Peyer's patch (tissue), 4 donors: ENCODE measurements around the gene TH. TPM values are rescaled to one million over a fixed set of nuclear protein-coding genes. Genes with fewer than 3 reads are reported as not detected.
A peak's percentile ranks its signal among the peaks of the same experiment; 100 is the strongest.

Source experiments
- DNase-seq, 3 donors: peaks; one replicate each; pipeline ENCODE4 v3.0.0-alpha.2; 2017 to 2019
- H3K27ac ChIP-seq, 4 donors: fragments of 200-600 bp; sonication (generic); one replicate each; pipeline ENCODE4 v1.5.1; 2016 to 2019
- H3K27me3 ChIP-seq, 2 donors: fragments of 200-600 bp; sonication (generic); one replicate each; pipeline ENCODE4 v1.5.1; 2019
- H3K36me3 ChIP-seq, 3 donors: fragments of 200-600 bp; sonication (generic); one replicate each; pipeline ENCODE4 v1.5.1; 2016 to 2019
- H3K4me1 ChIP-seq, 4 donors: fragments of 200-600 bp; sonication (generic); one replicate each; pipeline ENCODE4 v1.5.1; 2016 to 2019
- H3K4me3 ChIP-seq, 4 donors: fragments of 200-600 bp; sonication (generic); 1 replicate in 3 of 4; 2 replicates in 1 of 4; pipeline ENCODE4 v1.5.1; 2016 to 2019; ENCODE audit warnings: mild to moderate bottlenecking in 1 of 4
- H3K9me3 ChIP-seq, 4 donors: fragments of 200-600 bp; sonication (generic); one replicate each; pipeline ENCODE4 v1.5.1; 2016 to 2019; ENCODE audit warnings: mild to moderate bottlenecking in 1 of 4
- POLR2A ChIP-seq, 2 donors: fragments of 450-650 bp; IDR thresholded peaks; one replicate each; pipeline ENCODE4 v1.5.1; 2017; ENCODE audit warnings: antibody characterized with exemption in 2 of 2, mild to moderate bottlenecking in 2 of 2, moderate library complexity in 2 of 2
- total RNA-seq, 4 donors: library from RNA; depleted of rRNA; stranded (reverse); fragments of >200 nt; gene quantifications; one replicate each; pipeline ENCODE4 v1.1.0, GENCODE V29; 2016
- TF ChIP-seq, protein P1 (sequence below), 6 experiments: fragments of 450-650 bp in 4 of 6; fragments of 200-600 bp in 2 of 6; sonication (generic) in 1 of 6; IDR thresholded peaks; one replicate each; pipeline ENCODE4 v1.5.1; 2017 to 2019; ENCODE audit warnings: antibody characterized with exemption in 6 of 6, mild to moderate bottlenecking in 3 of 6, moderate library complexity in 1 of 6

TH gene
- total RNA-seq, 4 donors from 2014 or later: 1.7 TPM; not detected in 3

DNA sequence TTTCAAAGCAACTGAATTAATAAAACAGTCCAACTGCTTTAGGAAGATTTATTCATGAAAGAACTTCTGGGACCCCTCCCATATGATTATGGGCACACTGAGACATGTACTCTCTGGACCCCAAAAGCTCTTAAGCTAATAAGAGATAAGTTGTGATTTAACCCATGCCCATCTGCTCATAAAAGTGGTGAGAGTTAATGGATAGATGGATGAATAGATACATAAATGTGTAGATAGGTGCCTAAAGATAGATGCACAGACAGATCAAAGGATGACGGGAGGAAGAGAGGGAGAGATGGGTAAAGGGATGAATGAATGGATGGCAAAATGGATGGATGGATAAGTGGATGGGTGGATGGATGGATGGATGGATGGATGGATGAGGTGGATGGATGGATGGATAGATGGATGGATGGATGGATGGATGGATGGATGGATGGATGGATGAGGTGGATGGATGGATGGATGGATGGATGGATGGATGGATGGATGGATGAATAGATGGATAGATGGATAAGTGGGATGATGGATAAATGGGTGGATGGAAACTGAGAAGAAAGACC is 29.4 kb upstream of the TH start:
- no peak for DNase-seq
- TF ChIP-seq, protein P1, sequence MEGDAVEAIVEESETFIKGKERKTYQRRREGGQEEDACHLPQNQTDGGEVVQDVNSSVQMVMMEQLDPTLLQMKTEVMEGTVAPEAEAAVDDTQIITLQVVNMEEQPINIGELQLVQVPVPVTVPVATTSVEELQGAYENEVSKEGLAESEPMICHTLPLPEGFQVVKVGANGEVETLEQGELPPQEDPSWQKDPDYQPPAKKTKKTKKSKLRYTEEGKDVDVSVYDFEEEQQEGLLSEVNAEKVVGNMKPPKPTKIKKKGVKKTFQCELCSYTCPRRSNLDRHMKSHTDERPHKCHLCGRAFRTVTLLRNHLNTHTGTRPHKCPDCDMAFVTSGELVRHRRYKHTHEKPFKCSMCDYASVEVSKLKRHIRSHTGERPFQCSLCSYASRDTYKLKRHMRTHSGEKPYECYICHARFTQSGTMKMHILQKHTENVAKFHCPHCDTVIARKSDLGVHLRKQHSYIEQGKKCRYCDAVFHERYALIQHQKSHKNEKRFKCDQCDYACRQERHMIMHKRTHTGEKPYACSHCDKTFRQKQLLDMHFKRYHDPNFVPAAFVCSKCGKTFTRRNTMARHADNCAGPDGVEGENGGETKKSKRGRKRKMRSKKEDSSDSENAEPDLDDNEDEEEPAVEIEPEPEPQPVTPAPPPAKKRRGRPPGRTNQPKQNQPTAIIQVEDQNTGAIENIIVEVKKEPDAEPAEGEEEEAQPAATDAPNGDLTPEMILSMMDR (IDR thresholded peaks at IDR 0.05): no peak
- TF ChIP-seq POLR2A (IDR thresholded peaks at IDR 0.05): no peak
- Histone ChIP-seq H3K27me3 (no peaks in the 10 kb centered on the region), H3K36me3 (no peaks in the 10 kb centered on the region), H3K4me1 (peaks cover 0 to 24% (median 0%) of the 10 kb centered on the region in 4 donors), H3K9me3 (no peaks in the 10 kb centered on the region), H3K27ac (no peak overlapping the region), H3K4me3 (no peak overlapping the region)

- H3K4me1 ChIP-seq: peaks cover 0 to 24% (median 0%) of the 10 kb centered on the region in 4 donors
- H3K36me3 ChIP-seq: no peaks in the 10 kb centered on the region
- TF ChIP-seq, protein P1 (IDR thresholded peaks at IDR 0.05): no peak
- TF ChIP-seq POLR2A (IDR thresholded peaks at IDR 0.05): no peak
- no peaks in the 10 kb centered on the region for H3K9me3 ChIP-seq
- no peak overlapping the region for H3K4me3 ChIP-seq
- peak in 1 of 3 donors; percentile 44 for DNase-seq
- H3K27me3 ChIP-seq: no peaks in the 10 kb centered on the region
- H3K27ac ChIP-seq: no peak overlapping the region
Measured at GRCh38 chr11:2200536-2200935, 28.9 kb upstream of the TH start.

- TF ChIP-seq POLR2A (IDR thresholded peaks at IDR 0.05): no peak
- TF ChIP-seq, protein P1 (IDR thresholded peaks at IDR 0.05): no peak
- no peaks in the 10 kb centered on the region for H3K36me3 ChIP-seq
- no peak overlapping the region for H3K4me3 ChIP-seq
- peaks cover 0 to 24% (median 0%) of the 10 kb centered on the region in 4 donors for H3K4me1 ChIP-seq
- no peak overlapping the region for H3K27ac ChIP-seq
- no peak for DNase-seq
- no peaks in the 10 kb centered on the region for H3K27me3 ChIP-seq
- H3K9me3 ChIP-seq: no peaks in the 10 kb centered on the region
Measured at GRCh38 chr11:2199466-2200341, 28.1 kb upstream of the TH start.

DNA sequence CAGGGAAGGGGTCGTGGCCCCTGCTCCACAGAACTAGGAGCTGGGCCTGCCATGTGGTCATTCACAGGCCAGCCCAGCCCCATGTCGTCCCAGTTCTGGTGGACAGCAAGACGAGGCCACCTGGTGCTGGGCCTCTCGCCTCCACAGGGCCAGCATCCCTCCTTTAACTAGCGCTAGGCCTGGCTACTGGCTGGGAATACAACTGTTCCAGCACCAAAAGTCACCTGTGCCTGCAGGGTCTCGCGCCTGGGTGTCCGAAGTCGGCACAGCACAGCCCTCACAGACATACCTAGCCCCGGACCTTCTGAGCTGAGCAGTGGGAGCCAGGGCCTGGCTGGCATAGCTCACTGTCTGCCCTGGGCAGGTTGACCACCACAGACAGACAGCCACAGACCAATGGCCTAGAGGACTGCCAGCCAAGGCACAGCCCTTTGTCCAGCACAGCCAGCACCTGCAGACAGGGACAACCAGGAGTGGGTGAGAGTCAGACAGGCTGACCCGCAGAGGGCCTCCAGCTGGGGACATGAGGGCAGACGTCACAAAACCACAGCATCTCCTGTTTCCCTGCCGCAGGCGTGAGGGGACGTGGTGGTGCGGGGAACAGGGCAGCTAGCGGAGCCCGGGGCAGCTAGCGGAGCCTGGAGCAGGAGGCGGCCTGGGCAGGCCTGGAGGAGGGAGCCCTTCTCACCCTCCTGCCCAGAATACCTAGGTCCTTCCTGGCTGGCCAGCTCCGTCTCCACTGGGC is 27.2 kb upstream of the TH start:
- Histone ChIP-seq H3K9me3 (no peaks in the 10 kb centered on the region), H3K27me3 (no peaks in the 10 kb centered on the region), H3K27ac (no peak overlapping the region), H3K36me3 (no peaks in the 10 kb centered on the region), H3K4me3 (no peak overlapping the region), H3K4me1 (peaks cover 0 to 21% (median 0%) of the 10 kb centered on the region in 4 donors)
- TF ChIP-seq, protein P1 (IDR thresholded peaks at IDR 0.05): no peak
- TF ChIP-seq POLR2A (IDR thresholded peaks at IDR 0.05): no peak
- DNase-seq: no peak

GRCh38 chr11:2197771-2198520 is 26.3 kb upstream of the TH start:
- no peak for DNase-seq
- H3K4me3 ChIP-seq: no peak overlapping the region
- H3K36me3 ChIP-seq: no peaks in the 10 kb centered on the region
- H3K4me1 ChIP-seq: peaks cover 0 to 12% (median 0%) of the 10 kb centered on the region in 4 donors
- no peak overlapping the region for H3K27ac ChIP-seq
- no peaks in the 10 kb centered on the region for H3K27me3 ChIP-seq
- no peaks in the 10 kb centered on the region for H3K9me3 ChIP-seq
- TF ChIP-seq, protein P1 (IDR thresholded peaks at IDR 0.05): no peak
- TF ChIP-seq POLR2A (IDR thresholded peaks at IDR 0.05): no peak
